Trophoblast cell (in vitro differentiated cells and primary cell): ENCODE results near the gene PLCD4.

Source experiments
- DNase-seq, 2 donors: peaks; one replicate each; pipeline ENCODE4 v3.0.0-alpha.2; 2016
- H2AFZ ChIP-seq: 2 replicates; pipeline ENCODE4 v1.6.1; 2013; ENCODE audit warnings: low read length, moderate library complexity, mild to moderate bottlenecking; ENCODE audit not compliant: insufficient read depth, poor library complexity
- H2AK5ac ChIP-seq: 2 replicates; pipeline ENCODE4 v1.6.1; 2013; ENCODE audit warnings: mild to moderate bottlenecking, low read length
- H2BK120ac ChIP-seq: 2 replicates; pipeline ENCODE4 v1.6.1; 2013; ENCODE audit warnings: low read length, mild to moderate bottlenecking, moderate library complexity; ENCODE audit not compliant: insufficient read depth, poor library complexity
- H2BK12ac ChIP-seq: 2 replicates; pipeline ENCODE4 v1.6.1; 2013; ENCODE audit warnings: mild to moderate bottlenecking, low read length, moderate library complexity
- H2BK5ac ChIP-seq: 2 replicates; pipeline ENCODE4 v1.6.1; 2013; ENCODE audit warnings: low read length, low read depth, moderate library complexity, mild to moderate bottlenecking; ENCODE audit not compliant: poor library complexity
- H3K14ac ChIP-seq: 2 replicates; pipeline ENCODE4 v1.6.1; 2013; ENCODE audit warnings: mild to moderate bottlenecking, low read length
- H3K18ac ChIP-seq: 2 replicates; pipeline ENCODE4 v1.6.1; 2013; ENCODE audit warnings: mild to moderate bottlenecking, low read length
- H3K23ac ChIP-seq: 2 replicates; pipeline ENCODE4 v1.6.1; 2013; ENCODE audit warnings: low read length
- H3K27ac ChIP-seq: 2 replicates; pipeline ENCODE4 v1.5.1; 2013; ENCODE audit warnings: low read depth, mild to moderate bottlenecking, inconsistent platforms, low read length, moderate library complexity
- H3K27me3 ChIP-seq: 2 replicates; pipeline ENCODE4 v1.6.1; 2013; ENCODE audit warnings: inconsistent platforms, mild to moderate bottlenecking, low read length, moderate library complexity; ENCODE audit not compliant: insufficient read depth
- H3K36me3 ChIP-seq, 2 experiments: 1 replicate in 1 of 2; 2 replicates in 1 of 2; pipeline ENCODE4 v1.6.1; 2013; ENCODE audit warnings: low read length in 2 of 2, mild to moderate bottlenecking in 2 of 2, moderate library complexity in 1 of 2; ENCODE audit not compliant: insufficient read depth in 2 of 2, control insufficient read depth in 1 of 2
- H3K4ac ChIP-seq: 2 replicates; pipeline ENCODE4 v1.6.1; 2013; ENCODE audit warnings: low read depth, mild to moderate bottlenecking, low read length, moderate library complexity
- H3K4me1 ChIP-seq, 2 experiments: 1 replicate in 1 of 2; 2 replicates in 1 of 2; pipeline ENCODE4 v1.6.1; 2013; ENCODE audit warnings: low read length in 2 of 2, mild to moderate bottlenecking in 2 of 2, moderate library complexity in 1 of 2; ENCODE audit not compliant: insufficient read depth in 2 of 2, control insufficient read depth in 1 of 2
- H3K4me2 ChIP-seq: 2 replicates; pipeline ENCODE4 v1.6.1; 2013; ENCODE audit warnings: inconsistent platforms, mild to moderate bottlenecking, low read length, moderate library complexity
- H3K4me3 ChIP-seq: 2 replicates; pipeline ENCODE4 v1.5.1; 2013; ENCODE audit warnings: mild to moderate bottlenecking, low read depth, low read length, inconsistent platforms
- H3K79me1 ChIP-seq: one replicate; pipeline ENCODE4 v1.6.1; 2013; ENCODE audit warnings: low read length
- H3K79me2 ChIP-seq: 2 replicates; pipeline ENCODE4 v1.6.1; 2013; ENCODE audit warnings: low read length, mild to moderate bottlenecking; ENCODE audit not compliant: control insufficient read depth, insufficient read depth, poor library complexity
- H3K9ac ChIP-seq: 2 replicates; pipeline ENCODE4 v1.6.1; 2013; ENCODE audit warnings: mild to moderate bottlenecking, low read length
- H3K9me3 ChIP-seq: 2 replicates; pipeline ENCODE4 v1.6.1; 2013; ENCODE audit warnings: low read depth, mild to moderate bottlenecking, control low read depth, inconsistent platforms, low read length; ENCODE audit not compliant: insufficient read depth
- H4K12ac ChIP-seq: 2 replicates; pipeline ENCODE4 v1.6.1; 2013; ENCODE audit warnings: low read depth, mild to moderate bottlenecking, low read length, moderate library complexity
- H4K8ac ChIP-seq: 2 replicates; pipeline ENCODE4 v1.6.1; 2013; ENCODE audit warnings: low read depth, mild to moderate bottlenecking, low read length, moderate library complexity
- H4K91ac ChIP-seq: one replicate; pipeline ENCODE4 v1.6.1; 2013; ENCODE audit warnings: low read depth, mild to moderate bottlenecking, low read length, moderate library complexity
- WGBS: extraction: QIAGEN DNeasy Blood & Tissue Kit; methylation state at CpG from one replicate; pipeline ENCODE4 v1.1.7; 2013; ENCODE audit warnings: missing lambda C conversion rate; ENCODE audit not compliant: insufficient read length, insufficient coverage; ENCODE audit errors: extremely low coverage; 5-methylcytosine and 5-hydroxymethylcytosine counted together

PLCD4 gene

GRCh38 chr2:218578272-218578877 lies 29.3 kb upstream of the PLCD4 start:
- Histone ChIP-seq H3K9ac (no peak overlapping the region), H4K8ac (no peak overlapping the region), H3K36me3 (peaks cover 12 to 21% of the 10 kb centered on the region in 2 experiments), H2BK120ac (no peak overlapping the region), H3K9me3 (no peaks in the 10 kb centered on the region), H3K18ac (no peak overlapping the region), H3K14ac (no peak overlapping the region), H2BK12ac (no peak overlapping the region), H3K4ac (no peak overlapping the region), H3K79me2 (peaks cover 3% of the 10 kb centered on the region), H3K27ac (no peak overlapping the region), H2BK5ac (no peak overlapping the region), H3K23ac (no peak overlapping the region), H2AK5ac (no peak overlapping the region), H2AFZ (no peak overlapping the region), H3K4me3 (no peak overlapping the region), H3K27me3 (no peaks in the 10 kb centered on the region), H3K79me1 (no peaks in the 10 kb centered on the region), H3K4me1 (no peaks in the 10 kb centered on the region), H3K4me2 (no peak overlapping the region), H4K12ac (no peak overlapping the region), H4K91ac (no peak overlapping the region)
- peak in 1 of 2 donors; percentile 16 for DNase-seq
- WGBS: no CpG with 5 or more reads among the region's 3 CpGs

- Histone ChIP-seq H2BK5ac (no peak overlapping the region), H4K12ac (no peak overlapping the region), H2AFZ (no peak overlapping the region), H3K36me3 (peaks cover 15 to 33% of the 10 kb centered on the region in 2 experiments), H2BK12ac (no peak overlapping the region), H3K79me2 (peaks cover 3% of the 10 kb centered on the region), H2BK120ac (no peak overlapping the region), H3K79me1 (no peaks in the 10 kb centered on the region), H3K9ac (no peak overlapping the region), H2AK5ac (no peak overlapping the region), H3K4ac (no peak overlapping the region), H4K8ac (no peak overlapping the region), H3K9me3 (no peaks in the 10 kb centered on the region), H3K4me1 (no peaks in the 10 kb centered on the region), H3K27ac (no peak overlapping the region), H4K91ac (no peak overlapping the region), H3K27me3 (no peaks in the 10 kb centered on the region), H3K14ac (no peak overlapping the region), H3K23ac (no peak overlapping the region), H3K4me2 (no peak overlapping the region), H3K18ac (no peak overlapping the region), H3K4me3 (no peak overlapping the region)
- WGBS: no CpG with 5 or more reads among the region's 7 CpGs
- no peak for DNase-seq
Observed at GRCh38 chr2:218582076-218582475, 25.6 kb upstream of the PLCD4 start.

GRCh38 chr2:218583983-218584850 lies 23.5 kb upstream of the PLCD4 start:
- no peak overlapping the region for H3K27ac ChIP-seq
- WGBS: no CpG with 5 or more reads among the region's 6 CpGs
- no peak overlapping the region for H3K14ac ChIP-seq
- H2AFZ ChIP-seq: no peak overlapping the region
- no peak overlapping the region for H3K9ac ChIP-seq
- H2BK120ac ChIP-seq: no peak overlapping the region
- H3K4ac ChIP-seq: no peak overlapping the region
- no peak overlapping the region for H4K8ac ChIP-seq
- H3K4me3 ChIP-seq: no peak overlapping the region
- H4K12ac ChIP-seq: no peak overlapping the region
- peaks cover 21 to 33% of the 10 kb centered on the region in 2 experiments for H3K36me3 ChIP-seq
- H3K4me2 ChIP-seq: no peak overlapping the region
- no peaks in the 10 kb centered on the region for H3K4me1 ChIP-seq
- no peak overlapping the region for H4K91ac ChIP-seq
- no peaks in the 10 kb centered on the region for H3K79me2 ChIP-seq
- no peaks in the 10 kb centered on the region for H3K27me3 ChIP-seq
- DNase-seq: no peak
- no peak overlapping the region for H3K23ac ChIP-seq
- no peak overlapping the region for H2AK5ac ChIP-seq
- no peaks in the 10 kb centered on the region for H3K9me3 ChIP-seq
- H3K79me1 ChIP-seq: no peaks in the 10 kb centered on the region
- H3K18ac ChIP-seq: no peak overlapping the region
- H2BK5ac ChIP-seq: no peak overlapping the region
- H2BK12ac ChIP-seq: no peak overlapping the region

GRCh38 chr2:218585541-218585940 lies 22.2 kb upstream of the PLCD4 start:
- no peaks in the 10 kb centered on the region for H3K79me1 ChIP-seq
- no peaks in the 10 kb centered on the region for H3K79me2 ChIP-seq
- DNase-seq: no peak
- H3K27ac ChIP-seq: no peak overlapping the region
- H2BK12ac ChIP-seq: no peak overlapping the region
- no peak overlapping the region for H4K8ac ChIP-seq
- H3K36me3 ChIP-seq: peaks cover 25 to 39% of the 10 kb centered on the region in 2 experiments
- H4K91ac ChIP-seq: no peak overlapping the region
- no CpG with 5 or more reads among the region's 1 CpG for WGBS
- no peaks in the 10 kb centered on the region for H3K4me1 ChIP-seq
- H3K23ac ChIP-seq: no peak overlapping the region
- no peak overlapping the region for H2BK120ac ChIP-seq
- H3K27me3 ChIP-seq: no peaks in the 10 kb centered on the region
- H3K14ac ChIP-seq: no peak overlapping the region
- no peak overlapping the region for H3K4ac ChIP-seq
- H3K4me3 ChIP-seq: no peak overlapping the region
- no peak overlapping the region for H2AFZ ChIP-seq
- no peak overlapping the region for H2BK5ac ChIP-seq
- H4K12ac ChIP-seq: no peak overlapping the region
- no peaks in the 10 kb centered on the region for H3K9me3 ChIP-seq
- no peak overlapping the region for H2AK5ac ChIP-seq
- no peak overlapping the region for H3K4me2 ChIP-seq
- H3K9ac ChIP-seq: no peak overlapping the region
- no peak overlapping the region for H3K18ac ChIP-seq
